Measurements from ENCODE around the gene EPS8L2. TPM values are rescaled to one million over a fixed set of nuclear protein-coding genes. Genes with fewer than 3 reads are reported as not detected.
A peak's percentile ranks its signal among the peaks of the same experiment; 100 is the strongest.

EPS8L2 gene
- total and polyA plus RNA-seq, 2 of the 13 experiments (the other 11 are each of a cell fraction or from before 2014, with no cell fraction given), result 89.3 to 416 TPM

DNA sequence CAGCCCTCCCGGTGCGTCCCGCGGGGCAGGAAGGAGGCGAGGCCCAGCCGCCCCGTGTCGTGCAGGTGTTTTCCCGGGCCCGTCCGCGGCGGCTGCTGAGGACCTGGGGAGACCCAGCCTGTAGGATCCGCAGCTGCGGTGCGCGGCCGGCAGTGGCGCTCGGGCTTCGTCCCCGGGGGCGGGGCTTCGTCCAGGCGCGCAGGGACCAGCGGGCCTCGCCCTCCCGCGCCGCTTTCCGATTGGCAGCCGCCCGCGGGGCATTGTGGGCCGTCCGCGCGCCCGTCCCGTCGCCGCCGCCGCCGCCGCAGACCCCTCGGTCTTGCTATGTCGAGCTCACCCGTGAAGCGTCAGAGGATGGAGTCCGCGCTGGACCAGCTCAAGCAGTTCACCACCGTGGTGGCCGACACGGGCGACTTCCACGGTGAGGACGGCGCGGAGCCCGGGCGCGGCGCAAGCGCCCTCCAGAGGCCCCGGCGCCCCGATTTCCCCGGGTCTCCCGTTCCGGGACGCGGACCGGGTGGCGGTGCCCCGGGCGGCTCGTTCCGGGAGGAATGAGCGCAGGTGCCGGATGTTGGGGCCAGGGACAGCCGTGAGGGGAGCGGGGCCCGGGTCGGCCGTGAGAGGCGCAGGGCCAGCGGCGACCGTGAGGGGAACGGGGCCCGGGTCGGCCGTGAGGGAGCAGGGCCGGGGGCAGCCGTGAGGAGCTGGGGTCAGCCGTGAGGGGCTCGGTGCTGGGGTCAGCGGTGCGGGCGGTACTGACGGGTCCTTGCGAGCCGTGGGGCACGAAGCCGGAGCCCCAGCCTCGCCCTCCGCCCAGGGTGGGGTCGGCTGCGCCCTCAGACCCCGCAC lies 41.4 kb downstream of the EPS8L2 start, which contains the start of gene TALDO1 (continued):
- TF ChIP-seq, protein P1, sequence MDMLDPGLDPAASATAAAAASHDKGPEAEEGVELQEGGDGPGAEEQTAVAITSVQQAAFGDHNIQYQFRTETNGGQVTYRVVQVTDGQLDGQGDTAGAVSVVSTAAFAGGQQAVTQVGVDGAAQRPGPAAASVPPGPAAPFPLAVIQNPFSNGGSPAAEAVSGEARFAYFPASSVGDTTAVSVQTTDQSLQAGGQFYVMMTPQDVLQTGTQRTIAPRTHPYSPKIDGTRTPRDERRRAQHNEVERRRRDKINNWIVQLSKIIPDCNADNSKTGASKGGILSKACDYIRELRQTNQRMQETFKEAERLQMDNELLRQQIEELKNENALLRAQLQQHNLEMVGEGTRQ (IDR thresholded peaks at IDR 0.05; ENCODE audit: low read depth, low read length), result no peak
- TF ChIP-seq, protein P1 (CRISPR knock-in tag; IDR thresholded peaks at IDR 0.05; ENCODE audit: borderline replicate concordance), result no peak
- TF ChIP-seq, protein P2, sequence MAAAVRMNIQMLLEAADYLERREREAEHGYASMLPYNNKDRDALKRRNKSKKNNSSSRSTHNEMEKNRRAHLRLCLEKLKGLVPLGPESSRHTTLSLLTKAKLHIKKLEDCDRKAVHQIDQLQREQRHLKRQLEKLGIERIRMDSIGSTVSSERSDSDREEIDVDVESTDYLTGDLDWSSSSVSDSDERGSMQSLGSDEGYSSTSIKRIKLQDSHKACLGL (CRISPR knock-in tag; IDR thresholded peaks at IDR 0.05), result peak; percentile 86
- TF ChIP-seq ZNF678 (CRISPR knock-in tag; IDR thresholded peaks at IDR 0.05) (no peak), SNRNP70 (IDR thresholded peaks at IDR 0.05; ENCODE audit: low read depth, low read length) (no peak), ZNF468 (CRISPR knock-in tag; IDR thresholded peaks at IDR 0.05) (no peak), ZNF747 (CRISPR knock-in tag; IDR thresholded peaks at IDR 0.05; ENCODE audit: borderline replicate concordance) (peak; percentile 61; the same call in 1 of the 2 replicates), ARNT2 (CRISPR knock-in tag; IDR thresholded peaks at IDR 0.05; ENCODE audit: low read depth) (peak; percentile 92), KMT2A (CRISPR knock-in tag; IDR thresholded peaks at IDR 0.05) (peak; percentile 84), ZNF839 (CRISPR knock-in tag; IDR thresholded peaks at IDR 0.05; ENCODE audit: borderline replicate concordance) (no peak), ATRX (CRISPR knock-in tag; IDR thresholded peaks at IDR 0.05; ENCODE audit: borderline replicate concordance) (no peak), ZMYM2 (CRISPR knock-in tag; IDR thresholded peaks at IDR 0.05) (no peak), MTF1 (CRISPR knock-in tag; IDR thresholded peaks at IDR 0.05) (no peak), MEIS1 (CRISPR knock-in tag; IDR thresholded peaks at IDR 0.05; ENCODE audit: borderline replicate concordance) (no peak)
- TF ChIP-seq, protein P3, sequence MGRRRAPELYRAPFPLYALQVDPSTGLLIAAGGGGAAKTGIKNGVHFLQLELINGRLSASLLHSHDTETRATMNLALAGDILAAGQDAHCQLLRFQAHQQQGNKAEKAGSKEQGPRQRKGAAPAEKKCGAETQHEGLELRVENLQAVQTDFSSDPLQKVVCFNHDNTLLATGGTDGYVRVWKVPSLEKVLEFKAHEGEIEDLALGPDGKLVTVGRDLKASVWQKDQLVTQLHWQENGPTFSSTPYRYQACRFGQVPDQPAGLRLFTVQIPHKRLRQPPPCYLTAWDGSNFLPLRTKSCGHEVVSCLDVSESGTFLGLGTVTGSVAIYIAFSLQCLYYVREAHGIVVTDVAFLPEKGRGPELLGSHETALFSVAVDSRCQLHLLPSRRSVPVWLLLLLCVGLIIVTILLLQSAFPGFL (CRISPR knock-in tag; IDR thresholded peaks at IDR 0.05), result no peak
- TF ChIP-seq, protein P4, sequence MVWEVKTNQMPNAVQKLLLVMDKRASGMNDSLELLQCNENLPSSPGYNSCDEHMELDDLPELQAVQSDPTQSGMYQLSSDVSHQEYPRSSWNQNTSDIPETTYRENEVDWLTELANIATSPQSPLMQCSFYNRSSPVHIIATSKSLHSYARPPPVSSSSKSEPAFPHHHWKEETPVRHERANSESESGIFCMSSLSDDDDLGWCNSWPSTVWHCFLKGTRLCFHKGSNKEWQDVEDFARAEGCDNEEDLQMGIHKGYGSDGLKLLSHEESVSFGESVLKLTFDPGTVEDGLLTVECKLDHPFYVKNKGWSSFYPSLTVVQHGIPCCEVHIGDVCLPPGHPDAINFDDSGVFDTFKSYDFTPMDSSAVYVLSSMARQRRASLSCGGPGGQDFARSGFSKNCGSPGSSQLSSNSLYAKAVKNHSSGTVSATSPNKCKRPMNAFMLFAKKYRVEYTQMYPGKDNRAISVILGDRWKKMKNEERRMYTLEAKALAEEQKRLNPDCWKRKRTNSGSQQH (CRISPR knock-in tag; IDR thresholded peaks at IDR 0.05; ENCODE audit: low read depth), result no peak
- TF ChIP-seq, protein P5, sequence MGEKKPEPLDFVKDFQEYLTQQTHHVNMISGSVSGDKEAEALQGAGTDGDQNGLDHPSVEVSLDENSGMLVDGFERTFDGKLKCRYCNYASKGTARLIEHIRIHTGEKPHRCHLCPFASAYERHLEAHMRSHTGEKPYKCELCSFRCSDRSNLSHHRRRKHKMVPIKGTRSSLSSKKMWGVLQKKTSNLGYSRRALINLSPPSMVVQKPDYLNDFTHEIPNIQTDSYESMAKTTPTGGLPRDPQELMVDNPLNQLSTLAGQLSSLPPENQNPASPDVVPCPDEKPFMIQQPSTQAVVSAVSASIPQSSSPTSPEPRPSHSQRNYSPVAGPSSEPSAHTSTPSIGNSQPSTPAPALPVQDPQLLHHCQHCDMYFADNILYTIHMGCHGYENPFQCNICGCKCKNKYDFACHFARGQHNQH (CRISPR knock-in tag; IDR thresholded peaks at IDR 0.05), result no peak
- TF ChIP-seq, protein P6, sequence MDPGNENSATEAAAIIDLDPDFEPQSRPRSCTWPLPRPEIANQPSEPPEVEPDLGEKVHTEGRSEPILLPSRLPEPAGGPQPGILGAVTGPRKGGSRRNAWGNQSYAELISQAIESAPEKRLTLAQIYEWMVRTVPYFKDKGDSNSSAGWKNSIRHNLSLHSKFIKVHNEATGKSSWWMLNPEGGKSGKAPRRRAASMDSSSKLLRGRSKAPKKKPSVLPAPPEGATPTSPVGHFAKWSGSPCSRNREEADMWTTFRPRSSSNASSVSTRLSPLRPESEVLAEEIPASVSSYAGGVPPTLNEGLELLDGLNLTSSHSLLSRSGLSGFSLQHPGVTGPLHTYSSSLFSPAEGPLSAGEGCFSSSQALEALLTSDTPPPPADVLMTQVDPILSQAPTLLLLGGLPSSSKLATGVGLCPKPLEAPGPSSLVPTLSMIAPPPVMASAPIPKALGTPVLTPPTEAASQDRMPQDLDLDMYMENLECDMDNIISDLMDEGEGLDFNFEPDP (CRISPR knock-in tag; conservative IDR thresholded peaks at IDR 0.05), result no peak; the same call in 1 of the 2 replicates
- TF ChIP-seq, protein P7, sequence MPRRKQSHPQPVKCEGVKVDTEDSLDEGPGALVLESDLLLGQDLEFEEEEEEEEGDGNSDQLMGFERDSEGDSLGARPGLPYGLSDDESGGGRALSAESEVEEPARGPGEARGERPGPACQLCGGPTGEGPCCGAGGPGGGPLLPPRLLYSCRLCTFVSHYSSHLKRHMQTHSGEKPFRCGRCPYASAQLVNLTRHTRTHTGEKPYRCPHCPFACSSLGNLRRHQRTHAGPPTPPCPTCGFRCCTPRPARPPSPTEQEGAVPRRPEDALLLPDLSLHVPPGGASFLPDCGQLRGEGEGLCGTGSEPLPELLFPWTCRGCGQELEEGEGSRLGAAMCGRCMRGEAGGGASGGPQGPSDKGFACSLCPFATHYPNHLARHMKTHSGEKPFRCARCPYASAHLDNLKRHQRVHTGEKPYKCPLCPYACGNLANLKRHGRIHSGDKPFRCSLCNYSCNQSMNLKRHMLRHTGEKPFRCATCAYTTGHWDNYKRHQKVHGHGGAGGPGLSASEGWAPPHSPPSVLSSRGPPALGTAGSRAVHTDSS (CRISPR knock-in tag; conservative IDR thresholded peaks at IDR 0.05), result no peak

Measured in HepG2 (cell line).